Skeletal muscle tissue (tissue), 4 donors: Measurements from ENCODE around the gene THRSP. TPM values are rescaled to one million over a fixed set of nuclear protein-coding genes. Genes with fewer than 3 reads are reported as not detected.
"Not testable (repeated sequence)": the region's sequence is repeated elsewhere in the genome, so short reads cannot be mapped to it uniquely, and the experiment has no call there.

Source experiments
- H3K27ac ChIP-seq: one replicate; pipeline ENCODE4 v1.7.0; 2013; ENCODE audit warnings: mild to moderate bottlenecking, low read depth, low read length, inconsistent platforms
- H3K27me3 ChIP-seq, 3 donors: one replicate each; pipeline ENCODE4 v1.7.0; 2013; ENCODE audit warnings: low read length in 3 of 3; ENCODE audit not compliant: control insufficient read depth in 3 of 3, insufficient read depth in 3 of 3
- H3K36me3 ChIP-seq, 3 donors: one replicate each; pipeline ENCODE4 v1.7.0; 2013; ENCODE audit warnings: low read length in 3 of 3; ENCODE audit not compliant: control insufficient read depth in 3 of 3, insufficient read depth in 3 of 3
- H3K4me1 ChIP-seq, 3 donors: one replicate each; pipeline ENCODE4 v1.7.0; 2013; ENCODE audit warnings: low read length in 3 of 3, mild to moderate bottlenecking in 3 of 3; ENCODE audit not compliant: control insufficient read depth in 3 of 3, insufficient read depth in 3 of 3
- H3K4me3 ChIP-seq, 3 donors: one replicate each; pipeline ENCODE4 v1.7.0; 2013; ENCODE audit warnings: low read length in 3 of 3
- H3K9ac ChIP-seq, 3 donors: one replicate each; pipeline ENCODE4 v1.7.0; 2013; ENCODE audit warnings: low read length in 3 of 3, mild to moderate bottlenecking in 3 of 3, moderate library complexity in 2 of 3, low read depth in 1 of 3
- H3K9me3 ChIP-seq, 3 donors: one replicate each; pipeline ENCODE4 v1.7.0; 2013; ENCODE audit warnings: low read length in 3 of 3; ENCODE audit not compliant: control insufficient read depth in 3 of 3
- total RNA-seq: library from RNA; depleted of rRNA; stranded (reverse); fragments of >200 nt; gene quantifications from one replicate; pipeline ENCODE4 v1.2.3, GENCODE V29; 2014
- donor health status: Osteomylitis.

The THRSP gene
- total RNA-seq, 1 donor from 2014 or later: 26.1 TPM

- Histone ChIP-seq H3K4me1 (peaks cover 0 to 9% (median 3%) of the 10 kb centered on the region in 3 donors), H3K36me3 (no peaks in the 10 kb centered on the region), H3K27ac (no peak overlapping the region), H3K4me3 (no peak overlapping the region), H3K9ac (no peak overlapping the region), H3K9me3 (no peaks in the 10 kb centered on the region), H3K27me3 (no peaks in the 10 kb centered on the region)
These were observed 24.9 kb upstream of the THRSP start for GRCh38 chr11:78038697-78039313.

DNA sequence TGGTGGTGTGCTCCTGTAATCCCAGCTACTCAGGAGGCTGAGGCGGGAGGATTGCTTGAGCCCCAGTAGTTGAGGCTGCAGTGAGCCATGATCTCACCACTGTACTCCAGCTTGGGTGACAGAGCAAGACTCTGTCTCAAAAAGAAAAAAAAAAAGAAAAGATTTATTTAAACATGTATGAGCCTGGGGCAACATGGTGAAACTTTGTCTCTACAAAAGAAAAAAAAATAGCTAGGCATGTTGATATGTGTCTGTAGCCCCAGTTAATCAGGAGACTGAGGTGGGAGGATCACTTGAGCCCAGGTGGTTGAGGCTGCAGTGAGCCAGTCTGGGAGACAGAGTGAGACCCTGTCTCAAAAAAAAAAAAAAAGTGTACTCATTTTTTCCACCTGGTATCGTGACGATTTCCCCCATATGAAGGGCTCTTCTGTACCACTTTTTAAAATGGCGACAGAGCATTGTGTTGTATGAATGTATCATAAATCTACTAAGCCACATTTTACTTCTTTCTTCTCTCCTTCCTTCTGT, 24.2 kb upstream of the THRSP start:
- no peaks in the 10 kb centered on the region for H3K27me3 ChIP-seq
- peaks cover 0 to 9% (median 3%) of the 10 kb centered on the region in 3 donors for H3K4me1 ChIP-seq
- no peak overlapping the region for H3K9ac ChIP-seq
- no peak overlapping the region for H3K4me3 ChIP-seq
- no peaks in the 10 kb centered on the region for H3K36me3 ChIP-seq
- no peaks in the 10 kb centered on the region for H3K9me3 ChIP-seq
- H3K27ac ChIP-seq: peak overlapping the region; percentile 54

- peak overlapping the region in 2 of 3 donors; percentile 29 to 54 for H3K4me3 ChIP-seq
These were observed 23.6 kb upstream of the THRSP start for GRCh38 chr11:78039919-78040671.

DNA sequence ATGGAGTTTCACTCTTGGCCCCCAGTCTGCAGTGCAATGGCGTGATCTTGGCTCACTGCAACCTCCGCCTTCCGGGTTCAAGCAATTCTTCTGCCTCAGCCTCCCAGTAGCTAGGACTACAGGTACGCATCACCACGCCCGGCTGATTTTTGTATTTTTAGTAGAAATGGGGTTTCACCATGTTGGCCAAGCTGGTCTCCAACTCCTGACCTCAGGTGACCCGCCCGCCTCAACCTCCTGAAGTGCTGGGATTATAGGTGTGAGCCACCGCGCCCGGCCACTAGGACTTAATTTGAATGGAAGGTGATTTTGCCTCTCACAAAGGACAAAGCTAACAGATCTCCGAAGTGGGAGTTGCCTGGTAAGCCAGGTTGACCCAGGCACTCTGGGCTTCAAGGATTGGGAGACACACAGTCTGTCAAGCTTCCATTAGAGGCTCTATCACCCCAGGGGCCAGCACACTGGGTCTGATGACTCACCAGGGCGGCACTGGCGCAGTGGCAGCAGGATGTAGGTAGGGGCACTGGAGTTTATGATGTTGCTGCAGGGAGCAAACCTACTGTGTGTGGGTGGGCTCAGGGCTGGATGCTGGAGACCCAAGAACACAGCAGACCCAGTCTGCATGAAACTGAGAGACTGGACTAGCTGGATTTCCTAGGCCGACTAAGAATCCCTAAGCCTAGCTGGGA, 22.8 kb upstream of the THRSP start:
- no peaks in the 10 kb centered on the region for H3K9me3 ChIP-seq
- H3K9ac ChIP-seq: no peak overlapping the region
- no peak overlapping the region for H3K27ac ChIP-seq
- no peak overlapping the region for H3K4me3 ChIP-seq
- peaks cover 7 to 13% (median 9%) of the 10 kb centered on the region in 3 donors for H3K4me1 ChIP-seq
- no peaks in the 10 kb centered on the region for H3K27me3 ChIP-seq
- H3K36me3 ChIP-seq: no peaks in the 10 kb centered on the region

More at GRCh38 chr11:78039919-78040671, 23.6 kb upstream of the THRSP start:
- Histone ChIP-seq H3K9ac (peak overlapping the region; percentile 14 to 45 (median 43)), H3K27ac (peak overlapping the region; percentile 54), H3K9me3 (no peaks in the 10 kb centered on the region), H3K27me3 (no peaks in the 10 kb centered on the region), H3K36me3 (no peaks in the 10 kb centered on the region), H3K4me1 (peaks cover 2 to 9% (median 3%) of the 10 kb centered on the region in 3 donors)

- not testable (repeated sequence) for H3K27ac ChIP-seq, H3K9ac ChIP-seq, H3K4me3 ChIP-seq, H3K27me3 ChIP-seq, H3K9me3 ChIP-seq, H3K36me3 ChIP-seq
- H3K4me1 ChIP-seq: peaks cover 10 to 16% (median 13%) of the 10 kb centered on the region in 3 donors
These were observed 22.3 kb upstream of the THRSP start for GRCh38 chr11:78041380-78041719.

GRCh38 chr11:78041843-78042440, 21.7 kb upstream of the THRSP start:
- Histone ChIP-seq H3K27me3 (no peaks in the 10 kb centered on the region), H3K4me1 (peaks cover 11 to 18% (median 15%) of the 10 kb centered on the region in 3 donors)

DNA sequence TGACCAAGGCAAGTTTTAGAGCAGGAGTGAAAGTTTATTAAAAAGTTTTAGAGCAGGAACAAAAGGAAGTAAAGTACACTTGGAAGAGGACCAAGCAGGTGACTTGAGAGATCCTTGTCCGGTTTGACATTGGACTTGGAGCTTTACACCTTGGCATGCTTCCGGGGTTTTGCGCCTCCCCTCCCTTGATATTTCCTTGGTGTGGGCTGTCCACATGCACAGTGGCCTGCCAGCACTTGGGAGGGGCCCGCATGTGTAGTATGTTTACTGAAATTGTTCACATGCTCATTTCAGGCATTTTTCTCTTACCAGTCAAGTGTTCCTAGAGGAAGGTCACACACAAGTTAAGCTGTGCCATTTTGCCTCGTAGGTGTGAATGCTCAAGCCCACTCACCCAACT, 19.0 kb upstream of the THRSP start:
- no peaks in the 10 kb centered on the region for H3K9me3 ChIP-seq
- H3K9ac ChIP-seq: no peak overlapping the region
- no peaks in the 10 kb centered on the region for H3K27me3 ChIP-seq
- peaks cover 11 to 17% (median 15%) of the 10 kb centered on the region in 3 donors for H3K4me1 ChIP-seq
- no peak overlapping the region for H3K27ac ChIP-seq
- no peak overlapping the region for H3K4me3 ChIP-seq
- no peaks in the 10 kb centered on the region for H3K36me3 ChIP-seq

More at GRCh38 chr11:78041843-78042440, 21.7 kb upstream of the THRSP start:
- Histone ChIP-seq H3K4me3 (no peak overlapping the region), H3K9ac (no peak overlapping the region), H3K27ac (no peak overlapping the region), H3K36me3 (no peaks in the 10 kb centered on the region), H3K9me3 (no peaks in the 10 kb centered on the region)

DNA sequence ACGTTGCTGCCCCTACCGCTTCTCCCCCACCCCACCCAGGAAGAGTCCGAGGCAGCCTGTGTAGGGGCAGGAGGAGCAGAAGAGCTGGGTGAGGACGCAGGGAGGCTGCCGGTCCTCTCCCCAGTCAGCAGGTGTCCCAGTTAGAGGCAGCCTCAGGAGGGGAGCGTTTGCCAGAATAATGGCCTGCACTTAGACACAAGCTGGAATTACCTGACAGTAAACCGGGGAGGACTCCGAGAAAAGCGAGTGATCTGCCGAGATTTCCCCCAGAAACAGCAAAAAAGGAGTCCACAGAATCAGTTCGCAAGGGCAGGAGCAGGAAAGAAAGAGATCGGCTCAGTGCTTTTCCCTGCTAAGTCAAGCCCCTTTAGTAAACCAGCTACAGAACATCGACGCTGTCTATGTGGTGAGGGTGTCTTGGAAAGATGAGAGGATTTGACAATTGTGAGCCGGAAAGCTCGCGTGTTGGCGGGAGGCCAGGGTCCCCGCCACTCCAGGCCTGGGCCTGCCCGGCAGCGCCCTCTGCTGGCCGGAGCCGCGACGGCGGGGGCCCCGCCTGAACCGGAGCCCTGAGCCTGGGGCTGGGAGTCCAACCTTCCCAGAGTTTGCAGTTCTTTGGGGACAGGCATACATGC, 17.7 kb upstream of the THRSP start:
- Histone ChIP-seq H3K4me3 (peak overlapping the region; percentile 77 to 95 (median 89)), H3K4me1 (peaks cover 8 to 15% (median 10%) of the 10 kb centered on the region in 3 donors)

GRCh38 chr11:78046486-78046854, 17.2 kb upstream of the THRSP start:
- Histone ChIP-seq H3K9ac (peak overlapping the region; percentile 57 to 94 (median 78)), H3K36me3 (no peaks in the 10 kb centered on the region), H3K4me1 (peaks cover 8 to 15% (median 10%) of the 10 kb centered on the region in 3 donors), H3K4me3 (peak overlapping the region; percentile 30 to 89 (median 77)), H3K27ac (no peak overlapping the region), H3K27me3 (no peaks in the 10 kb centered on the region), H3K9me3 (no peaks in the 10 kb centered on the region)

More for the DNA sequence above, 17.7 kb upstream of the THRSP start:
- no peaks in the 10 kb centered on the region for H3K9me3 ChIP-seq
- H3K36me3 ChIP-seq: no peaks in the 10 kb centered on the region
- H3K9ac ChIP-seq: peak overlapping the region; percentile 78 to 94 (median 94)
- peak overlapping the region; percentile 39 for H3K27ac ChIP-seq
- no peaks in the 10 kb centered on the region for H3K27me3 ChIP-seq
